NCI-H1048 (cell line): ENCODE measurements around the gene ETV4.

Experiments used
- DNase-seq: peaks from one replicate; lab custom pipeline; 2025; lab: John Stamatoyannopoulos, UW

Gene ETV4

DNA sequence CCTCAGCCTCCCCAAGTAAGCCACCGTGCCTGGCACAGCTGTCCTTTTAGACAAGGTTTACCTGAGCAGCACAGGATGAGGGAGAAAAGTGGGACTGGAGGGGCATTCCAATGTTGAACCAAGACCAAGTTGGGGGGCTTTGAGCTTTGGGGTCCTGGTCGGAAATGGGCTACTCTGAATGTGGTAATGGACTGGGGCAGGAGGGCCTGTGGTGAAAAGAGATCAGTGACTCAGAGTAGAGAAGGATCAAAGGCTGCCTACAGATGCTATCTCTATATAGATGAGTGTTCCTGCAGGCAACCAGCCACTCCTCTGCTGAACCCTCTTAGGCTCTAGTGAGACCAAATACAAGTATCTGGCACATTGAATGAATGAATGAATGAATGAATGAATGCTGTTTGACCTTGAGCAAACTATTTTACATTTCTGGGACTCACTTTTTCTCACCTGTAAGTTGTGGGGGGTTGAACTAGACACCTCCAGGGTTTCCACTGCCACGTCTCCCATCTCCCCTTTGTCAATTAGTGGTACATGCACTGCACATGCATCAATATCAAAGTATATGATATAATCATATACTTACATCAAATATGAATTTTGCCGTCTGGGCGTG lies 26.3 kb upstream of the ETV4 start:
- DNase-seq: no peak

DNA sequence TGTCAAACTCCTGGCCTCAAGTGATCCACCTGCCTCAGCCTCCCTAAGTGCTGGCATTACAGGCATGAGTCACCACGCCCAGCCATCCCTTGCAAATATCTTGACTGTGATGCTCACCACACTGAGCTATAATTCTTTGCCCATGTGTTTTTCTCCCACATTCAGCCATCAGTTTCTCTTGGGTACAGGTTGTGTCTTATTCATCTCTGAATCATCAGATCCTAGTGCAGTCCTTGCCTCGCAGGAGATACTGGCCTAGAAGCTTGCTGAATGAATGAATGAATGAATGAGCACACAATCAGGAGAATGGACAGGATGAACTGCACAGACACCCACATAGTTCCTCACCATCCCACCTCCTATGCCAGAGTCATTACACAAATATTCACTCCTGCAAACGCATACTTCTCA lies 24.4 kb upstream of the ETV4 start:
- DNase-seq: no peak

DNA sequence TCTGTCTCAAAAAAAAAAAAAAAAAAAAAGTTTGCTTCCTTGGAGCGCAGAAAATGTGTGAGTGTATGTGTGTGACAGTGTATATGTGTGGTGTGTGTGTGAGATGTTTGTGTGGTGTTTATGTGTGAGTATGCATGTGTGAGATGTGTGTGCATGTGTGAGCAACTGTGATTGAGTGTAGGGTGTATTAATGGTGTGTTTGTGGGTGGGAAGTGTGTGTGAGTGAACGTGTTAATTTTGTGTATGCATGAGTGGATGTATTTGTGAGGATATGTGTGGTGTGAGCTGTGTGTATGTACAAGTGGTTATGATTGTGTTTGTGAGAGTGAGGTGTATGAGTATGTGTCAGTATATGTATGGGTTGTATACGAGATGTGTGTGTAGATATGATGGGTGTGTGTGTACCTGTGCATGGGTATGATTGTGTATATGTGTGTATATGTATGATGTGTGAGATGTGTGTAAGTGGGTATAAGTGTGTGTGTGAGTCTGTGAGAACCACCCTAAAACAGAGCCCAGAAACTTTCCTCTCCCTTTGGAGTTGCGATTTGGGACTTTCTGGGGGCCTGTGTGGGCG lies 22.5 kb upstream of the ETV4 start:
- no peak for DNase-seq

DNA sequence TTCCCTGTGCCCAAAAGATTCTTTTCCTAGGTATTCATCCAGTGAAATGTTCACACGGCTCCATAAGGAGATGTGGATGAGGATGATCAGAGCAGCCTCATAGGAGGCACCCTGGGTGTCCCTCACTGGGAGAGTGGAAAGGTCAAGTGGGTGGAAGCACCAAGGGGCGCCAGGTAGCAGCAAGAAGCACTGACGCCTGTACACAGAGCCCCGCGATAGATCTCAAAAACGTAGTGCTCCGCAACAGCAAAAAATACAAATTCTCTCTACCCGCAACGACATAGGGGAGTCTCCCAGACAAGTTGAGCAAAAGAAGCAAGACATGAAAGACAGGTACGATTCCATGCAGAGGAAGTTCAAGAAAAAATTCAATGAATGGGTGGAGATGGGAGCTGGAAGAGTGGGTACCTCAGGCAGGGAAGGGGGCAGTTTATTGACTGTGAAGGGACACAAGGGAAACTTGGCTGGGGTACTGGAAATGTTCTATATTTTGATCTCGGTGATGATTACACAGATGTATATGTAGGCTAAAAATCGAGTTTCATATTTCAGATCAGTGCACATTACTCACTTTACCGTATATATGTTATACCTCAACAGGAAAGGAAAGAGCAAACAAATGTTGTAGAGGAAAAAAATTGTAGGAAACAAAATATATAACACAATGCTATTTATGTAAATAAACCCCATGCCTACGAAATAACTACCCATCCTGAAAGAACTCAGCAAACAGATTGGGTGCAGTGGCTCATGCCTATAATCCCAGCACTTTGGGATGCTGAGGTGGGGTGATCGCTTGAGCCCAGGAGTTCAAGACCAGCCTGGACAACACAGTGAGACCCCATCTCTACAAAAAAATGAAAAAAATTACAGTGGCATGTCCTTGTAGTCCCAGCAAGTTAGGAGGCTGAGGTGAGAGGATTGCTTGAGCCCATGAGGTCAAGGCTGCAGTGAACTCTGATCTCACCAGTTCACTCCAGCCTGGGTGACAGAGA lies 17.8 kb upstream of the ETV4 start:
- DNase-seq: no peak

DNA sequence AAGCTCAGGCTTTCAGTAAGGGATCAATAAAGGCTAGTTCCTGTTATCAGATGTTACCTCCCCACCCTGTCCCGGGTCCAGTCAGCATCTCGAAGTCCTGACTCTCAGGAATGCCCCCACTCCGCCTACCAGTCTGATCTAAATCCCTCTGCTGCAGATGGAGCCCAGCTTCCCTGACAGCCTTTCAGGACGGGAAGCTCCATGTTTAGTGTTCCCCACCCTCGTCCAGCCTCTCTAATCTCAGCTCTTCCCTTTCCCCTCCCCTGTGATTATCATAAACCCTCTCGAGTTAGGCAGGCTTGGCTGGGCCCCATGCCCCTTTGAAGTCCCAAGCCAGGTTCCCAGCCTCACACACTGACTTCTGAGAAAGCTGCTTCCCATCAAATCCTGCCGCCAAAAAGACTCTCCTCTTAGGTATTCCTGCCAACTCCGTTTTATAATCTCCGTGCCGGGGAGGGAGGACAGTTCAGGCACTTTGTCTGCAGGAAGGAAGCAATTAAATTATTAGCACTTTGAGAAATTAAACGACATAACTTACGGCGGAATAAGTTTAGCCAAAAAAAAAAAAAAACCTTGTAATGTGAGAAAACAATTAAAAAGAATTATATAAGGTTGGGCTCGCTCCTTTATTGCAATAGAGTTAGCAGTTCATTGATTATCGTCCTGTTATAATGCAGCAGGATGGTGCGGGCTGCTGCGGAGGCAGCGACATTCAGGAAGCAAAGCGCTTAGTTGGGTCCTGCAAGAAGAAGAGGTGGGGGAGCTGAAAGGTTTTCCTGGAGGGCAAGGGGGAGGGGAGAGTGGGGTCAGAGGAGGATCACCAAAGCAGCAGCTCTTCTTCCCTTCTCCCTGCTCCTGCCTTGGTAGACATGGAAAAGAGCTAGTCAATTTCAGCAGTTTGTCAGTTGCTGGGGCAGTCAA lies 16.8 kb upstream of the ETV4 start:
- DNase-seq: no peak

DNA sequence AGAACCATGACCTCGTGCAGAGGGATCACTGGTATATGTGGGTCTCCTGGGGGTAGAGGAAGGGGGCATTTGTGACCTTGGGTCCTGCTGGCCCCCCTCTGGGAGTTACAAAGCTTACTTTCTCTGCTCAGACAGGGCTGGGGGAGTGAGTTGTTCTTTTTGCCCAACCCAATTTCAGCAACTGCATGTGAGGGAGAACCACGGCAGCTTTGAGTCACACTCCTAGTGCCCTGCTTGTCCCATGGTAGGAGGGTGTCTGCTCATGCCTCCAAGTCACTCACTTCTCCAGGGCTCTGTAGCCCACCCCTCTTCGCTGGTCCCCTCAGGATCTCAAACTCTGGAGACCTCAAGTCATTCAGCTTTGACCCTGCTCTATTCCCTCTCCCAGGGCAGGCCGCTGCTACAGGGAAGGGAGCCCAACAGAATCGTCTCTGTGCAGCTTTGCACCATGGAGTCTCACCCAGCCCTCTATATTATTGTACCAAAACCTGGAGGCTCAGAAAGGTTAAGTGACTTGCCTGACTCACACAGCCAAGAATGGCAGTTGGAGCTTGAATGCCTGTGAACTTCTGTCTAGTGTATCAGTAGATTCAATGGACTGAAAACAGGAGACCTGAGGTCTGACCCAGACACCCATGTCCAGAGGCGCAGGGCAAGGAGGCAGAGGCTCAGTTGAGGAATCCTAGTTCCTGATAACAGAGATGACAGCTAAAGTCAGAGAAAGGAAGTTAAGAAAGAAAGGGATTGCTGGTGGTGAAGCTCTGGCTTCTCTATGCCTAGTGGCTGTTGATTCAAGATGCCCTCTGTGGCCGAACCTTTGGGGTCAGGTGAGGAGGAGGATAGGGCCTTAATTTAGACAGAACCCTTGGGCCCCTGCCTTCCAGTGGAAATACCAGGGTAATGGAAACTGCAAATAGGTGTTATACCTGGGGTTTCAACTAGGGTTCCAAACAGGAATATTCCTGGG lies 14.6 kb upstream of the ETV4 start:
- DNase-seq: no peak

DNA sequence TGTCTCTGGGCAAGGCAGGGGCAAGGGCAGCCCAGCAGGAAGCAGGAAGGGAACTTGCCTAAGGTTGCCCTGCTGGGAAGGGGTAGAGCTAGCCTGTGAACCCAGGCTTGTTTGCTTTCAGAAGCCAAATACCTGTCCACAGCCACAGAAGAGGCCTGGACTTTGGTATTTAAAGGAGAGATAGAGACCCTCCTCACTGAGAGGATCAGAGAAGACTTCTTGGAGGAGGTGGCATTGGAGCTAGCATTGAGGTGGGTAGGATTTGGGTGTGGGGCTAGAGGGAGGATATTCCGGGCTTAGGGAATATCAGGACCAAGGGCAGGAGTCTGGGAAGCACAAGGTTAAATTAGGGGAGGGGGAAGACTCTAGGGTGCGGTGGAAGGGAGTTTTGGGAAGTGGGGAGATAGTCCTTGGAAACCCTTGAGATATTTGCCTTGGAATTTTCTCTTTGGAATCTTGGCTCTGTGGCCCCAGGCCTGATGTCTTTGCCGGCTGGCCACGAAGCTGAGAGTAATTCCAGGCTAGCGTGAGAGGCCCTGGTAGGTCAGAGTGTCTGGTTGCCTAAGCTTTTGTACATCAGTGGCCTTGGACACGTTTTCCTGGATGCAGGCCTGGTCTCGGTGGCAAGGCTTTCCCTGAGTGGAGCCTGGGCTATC lies 13.1 kb upstream of the ETV4 start:
- no peak for DNase-seq

DNA sequence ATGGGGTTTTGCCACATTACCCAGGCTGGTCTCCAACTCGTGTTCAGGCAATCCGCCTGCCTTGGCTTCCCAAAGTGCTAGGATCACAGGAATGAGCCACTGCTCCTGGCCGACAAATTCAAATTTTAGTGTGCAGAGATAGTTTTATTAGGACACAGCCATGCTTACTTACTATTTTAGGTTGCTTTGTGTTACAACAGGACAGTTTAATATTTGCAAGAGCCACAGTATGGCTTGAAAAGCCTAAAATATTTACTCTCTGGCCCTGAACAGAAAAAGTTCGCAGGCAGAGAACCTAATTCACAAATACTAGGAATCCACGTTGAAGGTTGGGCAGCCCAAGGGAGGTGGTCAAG lies 12.6 kb upstream of the ETV4 start:
- DNase-seq: no peak

DNA sequence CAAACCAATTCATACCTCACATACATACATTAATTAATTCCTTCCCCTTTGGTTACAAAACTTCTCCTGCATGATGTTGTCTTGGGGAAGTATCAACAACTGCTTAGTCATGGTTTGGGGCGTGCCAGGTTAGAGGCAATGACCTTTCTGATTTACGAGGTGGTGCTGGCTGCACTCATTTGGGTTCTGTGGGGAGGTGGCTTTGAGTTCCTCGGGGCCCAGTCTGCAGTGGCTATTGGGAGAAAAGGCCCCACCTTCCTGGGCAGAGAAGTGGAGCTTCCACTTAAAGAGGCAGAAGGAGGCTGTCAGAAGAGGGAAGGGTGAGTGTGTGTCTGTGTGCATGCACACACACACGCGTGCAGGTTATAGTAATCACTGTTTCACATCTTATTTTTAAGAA lies 10.2 kb upstream of the ETV4 start:
- no peak for DNase-seq

DNA sequence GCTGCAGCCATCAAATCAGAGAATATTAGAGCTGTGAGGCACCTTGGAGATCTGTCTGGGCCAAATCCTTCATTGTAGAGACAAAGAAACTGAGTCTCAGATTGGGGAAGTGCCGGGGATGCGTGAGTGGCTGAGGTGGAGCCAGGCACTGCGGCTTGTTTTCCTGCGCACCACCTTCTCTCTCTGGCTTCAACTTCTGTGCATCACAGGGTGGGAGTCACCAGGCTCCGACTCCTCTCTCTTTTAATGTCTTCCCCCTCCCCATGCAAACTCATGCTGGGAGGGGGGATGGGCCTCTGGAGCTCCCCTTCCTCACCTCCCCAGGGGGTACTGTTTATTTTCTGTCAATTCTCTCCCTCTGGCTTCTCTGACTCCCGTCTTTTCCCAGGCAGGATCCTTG lies 8.7 kb upstream of the ETV4 start:
- DNase-seq: no peak

DNA sequence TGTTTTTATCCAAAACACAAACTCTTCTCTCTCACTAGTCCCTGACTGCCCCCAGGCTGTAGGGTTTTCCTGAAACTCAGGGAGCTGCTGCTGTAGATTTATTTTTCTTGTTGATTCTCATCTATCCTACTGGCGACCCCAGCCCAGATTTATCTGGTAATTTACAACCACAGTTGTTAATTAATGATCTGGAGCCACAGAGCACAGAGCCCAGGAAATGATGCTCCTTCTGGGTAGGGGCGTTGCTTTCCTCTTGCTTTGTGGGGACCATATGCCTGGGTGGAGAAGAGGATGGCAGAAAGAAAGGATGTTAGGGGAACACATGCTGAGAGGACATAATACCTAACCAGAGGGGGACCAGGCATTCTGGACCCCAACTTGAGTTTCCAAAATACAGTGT lies 7.4 kb upstream of the ETV4 start:
- DNase-seq: no peak

DNA sequence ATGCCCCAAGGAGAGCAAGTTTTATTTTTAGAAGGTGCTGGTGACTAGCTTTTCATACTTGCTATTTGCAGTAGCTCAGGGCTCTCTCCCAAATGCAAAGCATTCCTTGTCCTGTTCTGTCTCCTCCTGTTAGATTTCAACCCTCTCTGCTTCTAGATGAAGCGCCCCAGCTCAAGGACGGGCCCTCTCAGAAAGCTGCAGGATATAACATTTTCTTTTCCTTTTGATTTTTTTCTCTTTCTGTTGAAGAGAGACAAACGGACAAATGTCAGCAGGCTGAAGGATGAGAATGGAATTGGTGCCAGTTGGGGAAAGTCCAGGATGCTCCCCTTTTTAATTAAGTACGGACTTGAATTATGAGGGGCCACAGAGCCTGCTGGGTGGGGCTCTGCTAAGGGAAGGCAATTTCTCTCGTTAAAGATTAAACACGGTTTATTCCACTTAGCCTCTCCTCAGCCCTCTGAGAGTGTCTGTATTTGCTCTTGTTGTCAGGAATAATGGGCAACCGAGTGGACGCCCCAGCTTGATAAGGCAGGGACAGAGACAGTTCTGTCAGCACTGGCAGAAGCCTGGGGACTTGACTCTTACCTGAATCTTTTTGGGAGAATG lies 6.2 kb upstream of the ETV4 start:
- DNase-seq: no peak

DNA sequence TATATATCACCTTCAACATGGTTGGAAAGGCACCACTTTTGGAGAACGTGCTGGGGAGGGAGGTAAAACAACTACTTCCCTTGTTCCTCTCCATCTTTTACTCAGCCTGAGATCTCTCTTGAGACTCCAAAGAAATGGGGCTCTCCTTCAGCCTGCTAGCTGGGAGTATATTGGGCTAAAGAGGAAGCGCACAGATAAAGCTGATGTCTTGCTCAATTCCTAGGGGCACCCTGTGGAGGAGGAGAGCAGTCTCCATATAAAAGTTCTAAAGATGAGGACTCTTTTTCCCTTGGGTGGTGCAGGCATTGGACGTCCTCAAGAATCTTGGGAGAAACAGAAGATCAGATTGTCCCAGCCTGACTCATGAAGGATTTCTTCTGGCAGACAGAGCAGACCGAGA lies 4.6 kb upstream of the ETV4 start:
- DNase-seq: no peak

DNA sequence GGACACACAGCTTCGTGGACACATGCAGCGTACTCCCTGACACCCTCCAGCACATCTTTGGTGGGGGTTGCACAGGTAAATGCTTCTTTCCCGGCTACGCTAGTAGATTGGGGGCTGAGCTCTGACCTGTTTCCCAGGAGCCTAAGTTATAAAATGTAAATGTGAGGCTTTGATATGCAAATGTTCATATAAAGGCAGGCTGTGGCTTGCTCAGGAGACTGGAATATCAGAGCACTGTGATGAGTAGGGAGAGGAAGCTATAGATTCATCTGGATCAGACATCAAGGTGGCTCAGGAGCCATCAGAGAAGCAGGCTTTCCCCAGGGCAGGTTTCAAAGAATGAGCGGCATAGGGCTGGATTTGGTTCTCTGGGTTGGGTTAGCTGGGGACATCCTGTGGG lies 3.4 kb upstream of the ETV4 start:
- DNase-seq: peak; percentile 46

DNA sequence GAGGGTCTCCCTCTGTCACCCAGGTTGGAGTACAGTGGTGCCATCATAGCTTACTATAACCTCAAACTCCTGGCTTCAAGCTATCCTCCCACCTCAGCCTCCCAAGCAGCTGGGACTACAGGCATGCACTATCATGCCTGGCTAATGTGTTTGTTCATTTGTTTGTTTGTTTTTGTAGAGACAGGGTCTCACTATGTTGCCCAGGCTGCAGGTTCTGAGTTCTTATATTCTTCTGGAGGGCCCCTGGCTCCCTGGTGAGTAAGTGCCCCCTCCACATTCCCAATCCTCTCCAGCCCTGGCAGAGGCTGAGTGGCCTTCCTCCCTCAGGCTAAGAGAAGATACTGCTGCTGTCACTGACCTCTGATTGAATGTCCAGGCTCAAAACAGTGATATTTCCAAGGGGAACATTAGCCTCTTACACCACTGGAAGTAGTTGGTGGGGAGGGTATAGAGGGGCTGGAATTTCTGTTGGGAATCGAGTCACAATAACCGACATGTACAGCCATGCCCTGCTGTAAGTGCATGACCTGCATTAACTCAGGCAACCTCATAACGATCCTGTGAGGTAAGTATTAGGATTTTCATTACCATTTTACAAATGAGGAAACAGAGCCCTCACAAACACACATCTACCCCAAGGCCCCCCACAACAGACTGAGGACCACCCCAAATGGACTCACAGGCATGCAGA lies 2.7 kb upstream of the ETV4 start:
- DNase-seq: no peak

DNA sequence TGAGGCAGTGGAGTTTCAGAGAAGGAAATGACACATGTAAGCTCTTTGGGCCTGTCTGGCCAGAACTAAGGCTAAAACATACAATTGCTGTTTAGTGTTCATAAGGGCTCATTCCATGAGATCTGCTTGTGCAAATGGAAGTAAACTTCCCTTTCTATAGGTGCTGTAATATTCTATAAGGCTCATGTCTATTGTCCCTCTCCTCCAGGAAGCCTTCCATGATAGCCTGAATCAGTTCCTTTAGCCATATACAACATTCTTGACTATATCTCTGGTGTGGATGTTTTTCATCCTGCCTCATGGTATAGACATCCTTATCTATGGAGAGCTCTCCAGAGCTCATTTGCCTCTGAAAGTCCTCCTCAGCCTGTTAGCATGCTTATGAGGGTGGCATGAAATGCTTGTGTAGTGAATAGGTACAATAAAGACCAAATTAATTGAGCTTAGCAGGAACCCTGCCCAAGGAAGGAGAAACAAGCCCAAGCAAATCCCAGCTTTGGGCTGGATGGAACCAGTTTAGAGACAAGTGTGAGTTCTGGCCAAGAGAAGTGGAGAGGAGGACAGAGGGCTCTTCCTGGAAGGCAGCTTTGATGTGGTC lies 1.6 kb upstream of the ETV4 start:
- DNase-seq: no peak

DNA sequence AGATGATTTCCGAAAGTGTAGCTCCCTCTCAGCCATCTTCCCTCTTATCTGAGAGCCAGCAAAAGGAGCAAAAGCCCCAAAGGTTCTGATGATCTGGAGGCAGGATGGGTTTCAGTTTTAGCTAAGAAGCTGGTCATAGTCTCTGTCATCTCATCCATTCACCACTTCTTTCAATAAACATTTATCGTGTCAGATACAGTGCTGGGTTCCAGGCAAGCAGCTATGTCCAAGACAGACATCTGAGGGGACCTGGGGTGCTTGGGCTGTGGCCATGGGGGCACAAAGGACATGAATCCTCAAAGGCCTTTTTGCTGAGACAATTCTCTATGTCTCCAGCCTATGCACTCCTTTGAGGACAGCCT lies 1.0 kb upstream of the ETV4 start:
- DNase-seq: no peak

DNA sequence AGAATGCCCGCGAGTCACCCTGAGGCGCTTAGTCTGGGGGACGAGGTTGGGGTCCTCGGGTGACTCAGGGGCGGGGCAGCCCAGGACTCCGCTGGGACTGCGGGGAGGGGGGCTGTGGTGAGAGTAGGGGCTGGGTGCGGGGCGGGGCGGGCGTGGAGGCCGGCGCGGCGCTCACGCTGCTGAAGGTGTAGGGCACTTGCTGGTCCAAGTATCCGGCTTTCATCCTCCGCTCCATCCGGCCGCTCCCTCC lies 832 bp downstream of the ETV4 start:
- DNase-seq: no peak

DNA sequence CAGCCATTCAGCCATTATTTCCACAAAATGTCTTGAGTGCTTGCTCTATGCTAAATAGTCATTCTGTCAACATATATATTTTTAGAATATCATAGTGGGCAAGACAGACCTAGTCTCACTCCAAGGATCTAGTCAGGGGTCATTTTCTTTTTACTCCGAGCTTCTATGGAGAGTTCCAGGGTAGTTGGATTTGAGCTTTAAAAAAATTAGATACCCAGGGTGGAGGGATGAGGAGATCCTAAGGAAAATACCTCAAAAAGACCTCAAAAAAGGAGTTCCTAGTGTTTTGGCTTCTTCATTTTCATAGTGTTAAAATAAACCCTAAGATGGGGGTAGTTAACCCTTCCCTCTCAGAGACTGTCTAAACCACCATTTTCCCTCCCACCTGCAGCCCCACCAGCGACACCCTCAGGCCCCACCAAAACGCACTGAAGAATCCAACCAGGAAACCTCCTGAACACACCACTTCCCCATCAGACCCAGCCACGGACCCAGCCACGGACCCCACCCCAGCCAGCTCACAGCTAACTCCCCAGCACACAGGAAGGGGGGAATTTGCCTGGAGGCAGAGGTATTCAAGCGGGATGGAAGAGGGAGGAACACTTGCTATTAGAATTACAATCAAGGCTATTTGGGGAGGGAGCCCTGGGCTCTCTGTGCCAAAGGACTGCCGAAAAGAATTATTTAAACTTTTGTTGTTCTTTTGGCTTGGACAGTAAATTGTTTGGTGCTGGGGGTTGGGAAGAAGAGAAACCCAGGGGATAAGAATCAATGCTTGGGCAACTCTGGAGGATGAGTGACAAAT lies 2.2 kb downstream of the ETV4 start:
- no peak for DNase-seq
